HG03439 (cell line): ENCODE data around the gene ITPKB.
"Not testable (repeated sequence)": the region's sequence is repeated elsewhere in the genome, so short reads cannot be mapped to it uniquely, and the experiment has no call there.

Source experiments
- ATAC-seq: cut with Tn5 transposase; IDR thresholded peaks from one replicate; pipeline ENCODE4 v1.9.1; 2021; ENCODE audit warnings: mild to moderate bottlenecking, moderate library complexity; ENCODE audit not compliant: unreplicated experiment

Gene ITPKB

DNA sequence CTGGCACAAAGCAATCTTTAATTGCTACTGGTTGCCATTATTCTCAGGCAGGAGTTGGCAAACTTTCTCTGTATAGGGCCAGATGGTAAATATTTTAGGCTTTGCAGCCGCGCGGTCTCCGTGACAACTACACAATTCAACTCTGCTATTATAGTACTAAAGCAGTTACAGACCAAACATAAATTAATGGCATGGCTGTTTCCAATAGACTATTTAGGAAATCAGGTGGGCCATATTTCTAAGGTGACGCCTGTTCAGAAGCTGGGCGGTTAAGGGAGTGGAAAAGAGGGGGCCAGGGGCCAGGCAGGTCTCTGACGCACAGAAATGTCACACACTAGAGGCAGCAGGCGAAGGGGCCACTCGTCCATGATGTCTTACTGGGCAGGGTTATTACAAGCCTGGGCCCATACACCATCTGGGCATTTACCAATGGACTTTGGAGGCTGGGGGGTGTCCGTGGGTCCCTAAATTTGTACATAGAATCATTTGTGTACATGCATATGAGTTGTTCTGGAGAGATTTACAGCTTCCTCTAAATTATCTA, 110.4 kb downstream of the ITPKB start:
- ATAC-seq: no peak

DNA sequence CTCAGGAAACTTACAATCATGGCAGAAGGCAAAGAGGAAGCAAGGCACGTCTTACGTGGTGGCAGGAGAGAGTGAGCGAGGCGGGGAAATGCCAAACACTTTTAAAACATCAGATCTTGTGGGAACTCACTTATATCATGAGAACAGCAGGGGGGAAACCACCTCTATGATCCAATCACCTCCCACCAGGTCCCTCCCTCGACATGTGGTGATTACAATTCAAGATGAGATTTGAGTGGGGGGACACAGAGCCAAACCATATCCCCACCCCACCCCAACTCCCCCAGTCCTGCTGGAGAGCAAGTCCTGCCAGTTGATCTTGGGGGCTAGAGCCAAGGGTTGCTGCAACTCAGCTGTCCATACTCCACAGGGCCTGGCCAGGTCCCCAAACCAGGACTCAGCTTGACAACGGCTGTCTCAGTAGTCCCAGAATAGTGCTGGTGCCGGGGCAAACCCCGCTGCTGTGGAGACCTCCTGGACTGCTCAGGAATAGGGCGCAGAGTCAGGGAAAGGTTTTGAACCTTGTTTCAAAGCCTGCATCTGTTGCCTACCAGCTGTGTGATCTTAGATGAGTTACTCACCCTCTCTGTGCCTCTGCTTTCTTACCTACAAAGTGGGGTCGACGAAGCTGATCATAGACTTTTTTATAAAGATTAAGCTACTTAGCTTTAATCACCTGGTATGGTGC, 111.0 kb downstream of the ITPKB start:
- ATAC-seq: no peak

DNA sequence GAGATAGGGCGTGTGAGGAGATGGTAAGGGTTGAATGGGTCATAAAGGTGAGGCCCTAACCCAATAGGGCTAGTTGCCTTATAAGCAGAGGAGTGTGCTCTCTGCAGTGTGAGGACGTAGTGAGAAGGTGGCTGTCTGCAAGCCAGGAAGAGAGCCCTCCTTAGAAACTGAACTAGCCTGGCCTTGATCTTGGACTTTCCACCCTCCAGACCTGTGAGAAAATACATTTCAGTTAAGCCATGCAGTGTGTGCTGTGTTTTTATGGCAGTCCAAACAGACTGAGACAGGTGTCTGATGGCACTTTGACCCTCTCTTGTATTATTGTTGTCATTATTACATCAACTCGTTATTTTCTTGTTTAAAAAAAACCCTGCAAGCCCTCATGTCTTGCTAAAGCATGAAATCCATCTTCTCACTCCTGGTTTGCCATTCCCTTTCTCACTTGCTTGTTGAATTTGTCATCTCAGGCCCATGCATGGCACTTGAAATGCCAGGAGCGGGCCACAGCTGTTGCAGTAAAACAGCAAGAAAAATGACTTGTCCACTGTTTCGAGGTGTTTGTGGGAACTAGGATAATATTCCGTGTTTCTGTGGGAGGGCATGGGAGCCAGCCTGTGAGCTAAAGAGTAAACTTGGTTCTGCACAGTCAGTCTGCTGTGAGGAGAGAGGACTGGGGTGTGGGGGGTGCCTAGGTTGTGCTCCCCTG, 111.9 kb downstream of the ITPKB start:
- no peak for ATAC-seq

DNA sequence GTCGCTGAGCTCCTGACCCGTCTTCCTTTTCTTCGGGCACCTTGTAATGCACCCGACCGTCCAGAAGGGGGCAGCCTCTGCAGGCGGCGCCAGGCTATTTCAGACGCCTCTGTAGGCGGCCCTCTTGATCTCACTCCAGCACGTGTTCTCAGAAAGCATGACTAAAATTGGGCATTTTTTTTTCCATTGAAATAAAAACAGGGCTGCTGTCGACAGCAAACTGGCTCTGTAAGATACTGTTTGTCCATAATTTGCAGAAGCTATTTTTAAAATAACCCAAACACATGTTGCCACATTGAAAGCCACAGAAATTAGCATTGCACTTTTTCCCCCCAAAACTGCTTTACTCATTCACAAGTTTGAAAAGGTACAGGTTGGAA, 112.5 kb downstream of the ITPKB start:
- peak; percentile 81 for ATAC-seq

DNA sequence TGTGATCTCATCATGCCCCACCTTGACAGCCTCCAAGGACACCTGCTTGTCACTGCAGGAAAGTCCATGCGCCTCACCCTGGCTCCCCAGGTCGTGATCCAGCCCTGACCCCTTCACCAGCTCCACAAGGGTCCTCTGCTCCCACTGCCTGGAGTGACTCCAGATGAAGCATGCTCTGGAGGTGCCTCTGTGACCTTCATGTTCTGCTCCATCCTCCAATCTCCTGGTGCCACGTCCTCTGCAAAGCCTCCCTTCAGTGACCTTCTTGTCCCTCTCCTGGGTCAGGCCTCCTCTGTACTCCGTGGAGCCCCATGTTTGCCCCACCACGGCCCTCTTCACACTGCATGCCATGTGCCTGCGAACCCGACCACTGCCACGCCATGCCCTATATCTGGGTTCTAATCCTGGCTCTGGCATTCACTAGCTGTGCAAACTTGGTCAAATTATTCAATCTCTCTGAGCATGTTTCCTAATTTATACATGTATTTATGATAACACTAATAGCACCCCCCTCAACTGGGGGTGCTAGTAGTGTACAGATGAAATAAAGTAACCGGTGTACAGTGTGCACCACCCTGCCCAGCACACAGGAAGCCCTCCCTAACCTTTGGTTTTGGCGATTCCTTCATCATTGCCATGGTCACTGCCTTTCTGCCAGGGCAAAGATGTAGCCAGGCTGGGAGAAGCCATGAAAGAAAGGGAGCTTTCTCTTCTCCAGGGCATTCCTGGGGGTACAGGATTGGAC, 113.1 kb downstream of the ITPKB start:
- ATAC-seq: peak; percentile 21

DNA sequence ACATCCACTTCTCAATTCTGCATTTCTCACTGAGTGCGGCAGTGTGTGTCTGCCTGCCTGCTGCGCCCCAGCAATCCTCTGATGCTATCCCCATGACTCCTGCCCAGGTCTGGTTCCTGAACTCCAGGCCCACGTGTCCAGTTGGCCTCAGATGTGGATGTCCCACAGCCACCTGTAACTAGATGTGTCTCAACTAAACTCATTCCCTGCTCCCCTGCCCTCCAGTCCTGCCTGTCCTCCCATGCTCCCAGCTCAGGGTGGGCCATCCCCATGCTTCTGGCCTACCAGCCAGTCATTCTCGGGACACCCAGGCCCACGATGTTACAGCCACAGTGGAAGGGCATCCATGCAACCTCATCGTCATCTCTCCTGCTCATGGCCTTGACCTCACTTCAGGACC, 113.8 kb downstream of the ITPKB start:
- ATAC-seq: no peak

DNA sequence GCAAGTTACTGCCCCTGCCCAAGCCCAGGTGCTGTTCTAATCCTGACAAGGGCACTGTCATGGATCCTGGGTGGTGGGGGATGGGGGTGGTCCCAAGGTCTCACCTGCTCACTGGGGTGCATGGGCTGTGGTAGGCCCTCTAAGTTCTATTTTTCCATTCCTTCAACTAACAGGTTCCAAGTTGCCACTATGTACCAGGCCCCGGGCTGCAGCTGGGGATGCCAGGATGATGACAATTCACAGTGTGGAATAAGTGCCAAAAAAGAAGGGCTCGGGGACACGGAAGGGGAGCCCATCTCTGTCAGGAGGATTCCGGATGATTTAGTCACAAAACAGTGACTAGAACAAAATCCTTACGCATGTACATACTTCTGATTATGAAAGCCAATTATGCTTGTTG, 114.6 kb downstream of the ITPKB start:
- no peak for ATAC-seq

DNA sequence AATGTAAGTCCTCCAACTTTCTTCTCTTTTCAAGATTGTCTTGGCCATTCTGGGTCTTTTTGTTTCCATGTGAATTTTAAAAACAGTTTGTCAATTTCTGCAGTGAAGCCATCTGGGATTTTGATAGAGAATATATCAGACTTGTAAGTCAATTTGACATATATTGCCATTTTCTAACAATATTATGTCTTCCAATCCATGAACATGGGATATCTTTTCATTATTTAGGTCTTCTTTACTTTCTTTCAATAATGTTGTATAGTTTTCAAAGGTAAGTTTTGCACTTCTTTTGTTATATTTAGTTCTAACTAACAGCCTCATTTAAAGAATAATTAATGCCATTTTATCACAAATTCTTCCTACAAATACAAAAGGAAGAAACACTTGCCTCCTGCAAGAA, 117.1 kb downstream of the ITPKB start:
- no peak for ATAC-seq

DNA sequence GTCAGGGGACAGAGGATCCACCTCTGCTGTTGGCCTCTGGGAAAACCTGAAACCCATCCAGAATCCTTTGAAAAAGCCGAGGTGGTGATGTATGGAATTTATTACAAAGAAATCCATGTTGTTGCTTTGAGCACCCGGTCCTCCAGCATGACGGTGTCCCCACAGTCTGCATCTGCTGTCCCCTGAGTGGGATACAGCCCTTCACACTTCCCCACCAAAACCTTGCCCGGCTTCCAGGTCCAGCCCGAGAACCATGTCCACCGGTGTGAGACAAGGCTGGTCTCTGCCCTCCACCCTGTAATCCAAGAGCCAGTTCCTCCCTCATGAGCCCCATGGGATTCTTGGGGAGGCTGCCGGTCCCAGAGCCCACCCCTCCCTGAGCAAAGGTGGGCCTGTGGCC, 120.1 kb downstream of the ITPKB start:
- ATAC-seq: no peak

DNA sequence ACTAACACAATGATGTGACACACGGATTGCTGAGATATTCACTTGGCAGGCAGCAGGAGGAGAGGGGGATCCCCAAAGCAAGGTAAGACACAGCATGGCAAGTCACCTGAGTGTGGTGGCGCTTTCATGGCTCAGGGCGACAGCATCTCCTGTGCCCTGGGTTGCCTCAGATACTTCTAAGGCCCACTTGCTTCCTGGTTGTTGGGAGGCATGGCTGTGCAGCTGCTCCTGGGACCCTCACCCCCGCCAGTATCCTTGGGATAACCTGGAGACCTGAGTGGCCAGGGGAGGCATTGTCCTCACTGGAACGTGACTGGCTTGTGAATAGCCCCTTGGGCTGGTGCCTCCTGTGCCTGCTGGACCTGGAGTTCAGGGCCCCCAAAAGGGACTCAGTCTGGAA, 120.7 kb downstream of the ITPKB start:
- ATAC-seq: no peak

DNA sequence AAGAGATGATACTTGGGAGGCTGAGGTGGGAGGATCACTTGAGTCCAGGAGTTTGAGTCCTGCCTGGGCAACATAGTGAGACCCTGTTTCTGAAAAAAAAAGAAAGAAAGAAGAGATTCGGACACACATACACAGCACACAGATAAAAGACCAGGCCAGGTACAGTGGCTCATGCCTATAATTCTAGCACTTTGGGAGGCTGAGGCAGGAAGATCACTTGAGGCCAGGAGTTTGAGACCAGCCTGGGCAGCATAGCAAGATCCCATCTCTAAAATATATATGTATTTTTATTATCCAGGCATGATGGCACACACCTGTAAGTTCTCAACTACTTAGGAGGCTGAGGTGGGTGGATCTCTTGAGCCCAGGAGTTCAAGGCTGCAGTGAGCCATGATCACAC, 121.4 kb downstream of the ITPKB start:
- not testable (repeated sequence) for ATAC-seq

DNA sequence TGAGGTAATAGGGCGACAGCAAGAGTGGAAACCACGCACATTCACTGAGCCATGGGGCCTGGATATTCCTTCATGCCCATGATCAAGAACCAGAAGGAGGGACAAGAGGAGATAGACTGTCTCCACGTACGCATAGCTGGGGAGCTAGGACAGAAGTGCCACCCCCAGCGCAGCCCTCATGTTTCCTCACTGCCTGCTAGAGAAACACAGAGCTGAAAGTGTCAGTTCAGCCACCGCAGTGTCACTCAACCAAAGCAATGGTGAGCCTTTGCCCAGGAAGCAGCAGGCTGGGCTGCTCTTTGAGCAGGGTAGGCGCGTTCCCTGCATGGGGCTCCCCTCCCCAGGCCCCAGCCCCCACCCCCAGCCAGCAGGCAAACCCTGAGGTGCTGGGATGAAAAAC, 122.0 kb downstream of the ITPKB start:
- ATAC-seq: no peak

DNA sequence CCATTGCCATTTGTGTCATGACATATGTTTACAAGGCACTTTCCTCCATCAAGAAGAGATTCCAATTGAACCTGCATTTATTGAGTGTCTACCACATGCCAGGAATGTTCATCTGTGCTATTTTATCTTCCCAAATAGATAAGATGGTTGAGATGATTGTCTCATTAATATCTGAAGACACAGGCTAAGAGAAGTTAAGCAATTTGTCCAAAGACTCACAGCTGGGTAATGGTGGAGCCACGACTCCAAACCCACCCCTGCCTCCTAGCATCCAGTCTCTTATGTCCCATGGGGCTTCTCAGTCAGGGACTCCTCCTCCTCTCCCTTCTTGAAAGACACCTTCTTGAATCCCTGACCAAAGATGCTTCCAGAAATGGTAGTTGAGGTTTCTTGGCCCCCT, 122.4 kb downstream of the ITPKB start:
- ATAC-seq: no peak

DNA sequence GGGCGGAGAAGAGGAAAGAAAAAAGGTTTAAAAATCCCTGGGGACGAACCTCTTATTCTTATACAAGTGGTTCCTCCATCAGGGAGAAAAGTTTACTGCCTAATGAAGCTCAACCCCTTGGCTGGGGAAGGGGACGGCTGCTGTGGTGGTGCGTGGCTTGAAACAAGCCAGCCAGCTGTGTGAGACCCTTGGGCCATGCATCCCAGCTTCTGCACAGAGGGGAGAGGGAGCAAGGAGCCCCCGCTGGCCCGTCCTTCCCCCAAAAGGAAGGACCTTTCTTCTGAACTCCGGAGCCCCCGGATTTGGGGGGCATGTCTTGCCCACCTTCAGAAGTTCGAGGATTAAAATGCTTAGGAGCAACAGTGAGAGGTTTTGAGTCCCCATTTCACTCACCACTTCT, 123.2 kb downstream of the ITPKB start:
- ATAC-seq: no peak

DNA sequence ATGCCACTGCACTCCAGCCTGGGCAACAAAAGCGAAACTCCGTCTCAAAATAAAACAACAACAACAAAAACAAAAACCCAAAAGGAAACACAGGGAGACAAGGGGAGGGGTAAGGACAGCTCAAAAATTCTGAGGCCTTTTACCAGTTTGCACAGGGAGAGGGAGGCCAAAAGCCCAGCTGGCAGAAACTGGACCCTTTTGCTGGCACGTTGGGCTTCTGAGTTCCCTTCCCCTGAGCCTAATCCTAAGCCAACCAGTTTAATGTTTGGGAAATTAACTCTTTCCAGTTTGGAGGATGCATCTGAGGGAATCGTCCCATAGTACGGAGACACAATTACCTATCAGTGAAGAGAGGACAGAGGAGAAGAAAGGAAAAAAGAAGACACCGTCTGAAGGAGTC, 127.1 kb downstream of the ITPKB start:
- ATAC-seq: not testable (repeated sequence)

DNA sequence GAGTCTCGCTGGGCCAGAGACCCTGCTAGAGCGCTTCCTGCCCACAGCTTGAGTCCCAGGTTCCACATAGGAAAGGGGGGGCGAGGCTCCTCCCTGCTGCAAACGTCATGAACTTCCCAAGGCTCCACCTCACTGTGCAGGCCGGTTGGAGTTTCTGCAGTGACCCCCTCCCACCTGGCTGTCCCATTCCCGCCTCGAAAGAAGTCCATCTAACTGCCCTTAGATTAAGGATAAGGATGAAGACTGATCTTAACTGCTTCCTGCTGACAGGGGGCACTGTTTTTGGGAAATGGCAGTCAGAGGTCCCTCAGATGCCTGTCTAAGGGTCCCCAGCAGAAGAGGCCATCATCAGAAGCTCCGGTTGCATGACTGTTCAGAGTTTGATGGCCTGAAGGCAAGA, 127.8 kb downstream of the ITPKB start:
- no peak for ATAC-seq

DNA sequence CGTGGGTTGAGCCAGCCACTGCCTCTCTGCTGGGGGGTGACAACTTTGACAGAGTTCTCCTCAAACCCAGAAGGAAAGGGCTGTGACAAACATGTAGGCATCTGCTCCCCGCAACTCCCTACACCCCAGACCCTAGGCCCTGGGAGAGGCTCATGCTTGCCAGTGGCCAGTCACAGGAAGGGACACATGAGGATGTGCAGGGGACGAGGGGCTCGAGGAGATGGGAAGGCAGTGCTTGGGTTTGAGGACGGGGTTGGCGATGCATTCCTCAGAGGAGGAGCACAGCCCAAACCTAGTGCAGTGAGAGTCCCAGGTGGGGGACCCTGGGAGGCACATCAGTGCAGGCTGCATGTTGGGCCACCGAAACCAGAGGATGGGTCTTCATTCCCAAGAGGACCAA, 128.4 kb downstream of the ITPKB start:
- no peak for ATAC-seq

DNA sequence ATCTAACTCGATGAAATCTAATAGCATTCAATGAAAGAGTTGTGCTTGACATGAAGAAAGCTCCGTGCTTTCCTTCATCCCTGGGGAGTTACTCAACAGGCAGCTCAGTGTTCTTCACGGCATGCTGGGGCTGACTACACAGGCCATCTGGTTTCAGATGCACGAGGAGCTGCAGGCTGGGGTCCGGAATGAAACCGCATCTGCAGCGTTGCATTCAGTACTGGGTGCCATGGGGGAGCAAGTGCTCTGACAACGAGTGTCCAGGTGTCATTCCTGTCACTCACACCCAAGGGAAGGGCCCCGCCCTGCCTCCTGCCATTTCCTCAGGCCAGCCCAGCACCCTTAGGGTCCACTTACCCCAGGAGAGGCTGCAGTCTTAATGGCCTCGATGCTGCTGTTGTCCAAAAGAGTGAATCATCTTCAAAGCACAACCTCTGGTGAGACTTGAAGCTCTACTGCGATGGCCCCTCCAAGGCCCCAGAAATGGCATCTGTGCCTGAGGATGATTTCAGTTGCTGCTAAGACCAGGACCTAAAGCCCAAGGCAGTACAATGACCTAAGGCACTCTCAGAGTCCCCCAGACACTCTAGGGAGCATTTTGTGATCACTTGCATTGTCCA, 129.1 kb downstream of the ITPKB start:
- ATAC-seq: no peak

DNA sequence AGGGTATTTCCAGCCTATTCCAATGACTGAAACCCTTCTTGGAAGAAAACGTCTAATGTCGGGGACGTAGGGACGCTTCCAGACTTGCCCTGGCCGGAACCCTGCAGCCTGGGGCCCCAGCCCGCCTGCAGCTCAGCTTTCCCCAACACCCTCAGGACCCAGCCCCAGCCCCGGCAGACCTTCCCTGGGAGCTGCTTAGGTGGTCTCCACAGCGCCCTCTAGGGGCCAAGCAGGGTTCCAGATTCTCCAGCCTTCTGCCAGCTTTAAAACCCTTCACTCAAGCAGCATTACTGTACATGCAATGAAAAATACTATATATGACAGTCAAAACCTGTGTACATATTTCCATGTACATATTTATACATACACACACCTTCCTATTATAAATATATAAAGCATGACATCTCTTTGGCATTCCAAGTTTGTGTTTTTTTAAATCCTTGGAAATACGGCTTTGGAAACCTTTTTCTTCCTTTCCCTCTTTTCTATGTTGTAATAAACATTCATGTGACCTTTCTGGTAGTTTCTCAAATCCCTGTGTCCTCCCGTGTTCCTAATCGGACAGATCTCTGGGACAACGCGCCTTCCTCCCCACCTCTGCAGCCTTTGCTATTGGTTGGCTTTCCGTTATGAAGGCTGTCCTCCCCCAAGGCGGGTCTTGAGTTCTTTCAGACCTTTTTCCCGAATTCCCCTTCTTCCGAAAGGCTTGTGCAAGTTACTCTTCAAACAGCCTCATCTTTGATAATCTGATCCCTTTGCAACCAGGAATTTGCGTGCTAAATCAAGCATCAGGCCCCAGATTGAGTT, 130.2 kb downstream of the ITPKB start:
- ATAC-seq: peak; percentile 51

DNA sequence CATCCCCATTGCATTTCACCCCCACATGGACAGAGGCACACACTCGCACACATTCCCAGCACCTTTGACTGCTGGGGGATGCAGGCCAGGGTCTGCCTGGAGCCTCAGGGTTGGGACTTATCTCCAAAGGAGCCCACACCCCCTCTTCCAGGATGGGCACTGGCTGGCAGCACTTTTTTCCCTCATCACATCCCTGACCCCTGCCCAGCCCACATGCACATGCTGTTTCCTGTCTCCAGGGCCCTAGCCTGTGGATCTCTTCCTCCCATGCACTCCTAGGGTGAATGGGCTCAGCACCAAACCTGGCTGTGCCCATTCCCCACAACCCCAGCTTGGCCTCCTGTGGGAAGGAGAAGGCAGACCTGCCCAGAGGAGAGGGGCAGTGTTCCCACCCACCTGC, 131.3 kb downstream of the ITPKB start:
- ATAC-seq: no peak

DNA sequence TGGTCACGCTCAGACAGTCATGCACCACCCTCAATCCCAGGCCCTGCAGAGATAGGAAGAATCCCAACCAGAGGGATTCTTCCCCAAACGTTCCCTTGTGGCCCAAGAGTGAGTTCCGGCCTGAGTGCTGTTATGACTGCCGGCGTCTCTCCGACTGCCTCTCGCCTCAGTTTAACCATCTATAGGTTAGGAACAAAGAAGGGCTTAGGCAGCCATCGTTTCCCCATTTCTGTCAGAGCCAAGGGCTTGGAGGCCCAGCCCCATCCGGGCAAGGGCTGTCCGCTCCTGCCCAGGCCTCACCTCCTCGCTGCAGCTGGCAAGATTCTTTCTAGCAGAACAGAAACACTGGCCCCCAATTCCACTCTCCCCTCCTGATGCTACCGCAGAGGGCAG, 131.8 kb downstream of the ITPKB start:
- no peak for ATAC-seq
